SH-SY5Y (cell line): Measurements from ENCODE around the gene JOSD2.

Experiments
- GATA2 ChIP-seq: IDR thresholded peaks from 2 replicates; pipeline ENCODE4 v1.6.1; 2011; ENCODE audit warnings: mild to moderate bottlenecking, low read depth, low read length
- GATA3 ChIP-seq: IDR thresholded peaks from 2 replicates; pipeline ENCODE4 v1.6.1; 2011; ENCODE audit warnings: low read depth, mild to moderate bottlenecking, low read length, moderate library complexity

Gene JOSD2

GRCh38 chr19:50495020-50495531 lies 15.9 kb downstream of the JOSD2 start:
- no peak for TF ChIP-seq GATA3
- TF ChIP-seq GATA2: no peak

GRCh38 chr19:50494186-50495019 lies 16.6 kb downstream of the JOSD2 start:
- TF ChIP-seq GATA3 (no peak), GATA2 (no peak)

- no peak for TF ChIP-seq GATA2
- TF ChIP-seq GATA3: no peak
Measured at GRCh38 chr19:50493171-50493570, 17.8 kb downstream of the JOSD2 start.

- TF ChIP-seq GATA2: no peak
- TF ChIP-seq GATA3: no peak
Measured at GRCh38 chr19:50492303-50493052, 18.5 kb downstream of the JOSD2 start.

GRCh38 chr19:50490991-50491472 lies 20.0 kb downstream of the JOSD2 start:
- TF ChIP-seq GATA2 (no peak), GATA3 (no peak)

- TF ChIP-seq GATA2 (no peak), GATA3 (no peak)
Measured at GRCh38 chr19:50490411-50490811, 20.6 kb downstream of the JOSD2 start.

GRCh38 chr19:50489461-50490011 lies 21.5 kb downstream of the JOSD2 start:
- TF ChIP-seq GATA3: no peak

- TF ChIP-seq GATA2 (no peak), GATA3 (no peak)
Measured at GRCh38 chr19:50488389-50489194, 22.4 kb downstream of the JOSD2 start.

GRCh38 chr19:50486823-50487515 lies 24.0 kb downstream of the JOSD2 start:
- TF ChIP-seq GATA2 (no peak), GATA3 (no peak)

- TF ChIP-seq GATA2 (no peak), GATA3 (no peak)
Measured at GRCh38 chr19:50485284-50485955, 25.6 kb downstream of the JOSD2 start.

- TF ChIP-seq GATA3 (no peak), GATA2 (no peak)
Measured at GRCh38 chr19:50482916-50483315, 28.1 kb downstream of the JOSD2 start.

GRCh38 chr19:50482271-50482855 lies 28.6 kb downstream of the JOSD2 start:
- TF ChIP-seq GATA3 (no peak), GATA2 (no peak)
